ENCODE measurements around the gene ESRRB.

The ESRRB gene

DNA sequence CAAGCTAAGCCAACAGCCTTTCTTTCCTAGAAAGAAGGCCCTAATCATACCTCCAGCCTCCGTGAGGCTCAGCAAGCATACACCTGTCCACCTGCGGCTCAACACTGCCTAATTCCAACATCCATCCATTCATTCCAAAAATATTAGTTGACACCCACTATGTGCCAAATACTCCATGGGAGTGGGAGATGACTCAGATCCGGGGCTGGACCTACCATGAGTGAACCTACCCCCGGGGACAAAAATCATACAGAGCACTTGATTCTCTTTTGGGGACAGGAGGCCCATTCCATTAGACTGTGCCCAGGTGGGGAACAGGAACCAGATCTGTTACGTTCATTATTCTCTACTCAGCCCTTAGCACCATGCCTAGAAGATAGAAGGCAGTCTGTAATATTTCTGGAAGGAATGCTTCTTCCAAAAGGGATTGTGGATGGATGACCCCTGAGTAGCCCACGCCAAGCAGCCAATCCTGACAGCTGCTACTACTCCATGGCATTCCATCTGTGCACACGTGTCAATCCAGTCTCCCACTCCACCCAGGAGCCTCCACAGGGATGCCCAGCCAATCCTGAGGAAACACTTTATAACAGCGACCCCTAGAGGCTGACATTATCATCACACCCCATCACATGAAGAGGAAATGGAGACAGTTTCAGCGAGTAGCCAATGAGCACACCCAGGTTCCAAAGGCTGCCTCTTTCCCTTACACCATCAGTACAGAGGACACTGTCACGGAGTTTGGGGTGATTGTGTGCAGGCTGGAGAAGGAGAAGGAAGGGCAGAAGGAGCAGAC lies 170.7 kb downstream of the ESRRB start:
- Histone ChIP-seq H3K27ac (no peak overlapping the region), H3K27me3 (peaks cover 8% of the 10 kb centered on the region), H3K4me3 (ENCODE audit: low read depth in 1 of 2, low read length in 1 of 2) (no peak overlapping the region), H3K36me3 (no peaks in the 10 kb centered on the region), H3K4me1 (ENCODE audit: control insufficient read depth in 1 of 2, insufficient read depth in 1 of 2, low read depth in 1 of 2, low read length in 1 of 2) (no peaks in the 10 kb centered on the region), H3K9me3 (no peaks in the 10 kb centered on the region)
- TF ChIP-seq, protein P1, sequence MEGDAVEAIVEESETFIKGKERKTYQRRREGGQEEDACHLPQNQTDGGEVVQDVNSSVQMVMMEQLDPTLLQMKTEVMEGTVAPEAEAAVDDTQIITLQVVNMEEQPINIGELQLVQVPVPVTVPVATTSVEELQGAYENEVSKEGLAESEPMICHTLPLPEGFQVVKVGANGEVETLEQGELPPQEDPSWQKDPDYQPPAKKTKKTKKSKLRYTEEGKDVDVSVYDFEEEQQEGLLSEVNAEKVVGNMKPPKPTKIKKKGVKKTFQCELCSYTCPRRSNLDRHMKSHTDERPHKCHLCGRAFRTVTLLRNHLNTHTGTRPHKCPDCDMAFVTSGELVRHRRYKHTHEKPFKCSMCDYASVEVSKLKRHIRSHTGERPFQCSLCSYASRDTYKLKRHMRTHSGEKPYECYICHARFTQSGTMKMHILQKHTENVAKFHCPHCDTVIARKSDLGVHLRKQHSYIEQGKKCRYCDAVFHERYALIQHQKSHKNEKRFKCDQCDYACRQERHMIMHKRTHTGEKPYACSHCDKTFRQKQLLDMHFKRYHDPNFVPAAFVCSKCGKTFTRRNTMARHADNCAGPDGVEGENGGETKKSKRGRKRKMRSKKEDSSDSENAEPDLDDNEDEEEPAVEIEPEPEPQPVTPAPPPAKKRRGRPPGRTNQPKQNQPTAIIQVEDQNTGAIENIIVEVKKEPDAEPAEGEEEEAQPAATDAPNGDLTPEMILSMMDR (IDR thresholded peaks at IDR 0.05), result peak; percentile 35

DNA sequence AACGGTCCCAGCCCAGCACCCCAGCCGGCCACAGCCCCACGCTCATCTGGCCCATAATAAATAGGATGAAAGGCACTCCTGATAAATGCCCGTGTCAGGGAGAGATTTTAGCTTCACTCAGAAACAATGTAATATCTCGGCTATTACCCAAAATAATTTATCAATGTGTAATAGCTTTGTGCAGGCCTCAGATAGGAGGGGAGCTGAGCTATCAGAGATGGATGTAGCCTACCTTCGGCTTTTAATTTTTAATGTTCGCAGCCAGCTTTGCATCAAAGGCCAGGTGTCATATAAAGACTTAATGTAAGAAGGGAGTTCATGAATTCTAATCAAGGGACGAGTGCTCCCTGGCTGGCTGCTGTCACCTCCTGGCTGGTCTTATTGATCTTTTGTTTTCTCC lies 171.9 kb downstream of the ESRRB start:
- H3K36me3 ChIP-seq, result no peaks in the 10 kb centered on the region
- TF ChIP-seq, protein P1 (IDR thresholded peaks at IDR 0.05), result no peak
- no peak overlapping the region for H3K27ac ChIP-seq
- H3K4me1 ChIP-seq (ENCODE audit: control insufficient read depth in 1 of 2, insufficient read depth in 1 of 2, low read depth in 1 of 2, low read length in 1 of 2), result no peaks in the 10 kb centered on the region
- H3K4me3 ChIP-seq (ENCODE audit: low read depth in 1 of 2, low read length in 1 of 2), result no peak overlapping the region
- no peaks in the 10 kb centered on the region for H3K27me3 ChIP-seq
- no peaks in the 10 kb centered on the region for H3K9me3 ChIP-seq

DNA sequence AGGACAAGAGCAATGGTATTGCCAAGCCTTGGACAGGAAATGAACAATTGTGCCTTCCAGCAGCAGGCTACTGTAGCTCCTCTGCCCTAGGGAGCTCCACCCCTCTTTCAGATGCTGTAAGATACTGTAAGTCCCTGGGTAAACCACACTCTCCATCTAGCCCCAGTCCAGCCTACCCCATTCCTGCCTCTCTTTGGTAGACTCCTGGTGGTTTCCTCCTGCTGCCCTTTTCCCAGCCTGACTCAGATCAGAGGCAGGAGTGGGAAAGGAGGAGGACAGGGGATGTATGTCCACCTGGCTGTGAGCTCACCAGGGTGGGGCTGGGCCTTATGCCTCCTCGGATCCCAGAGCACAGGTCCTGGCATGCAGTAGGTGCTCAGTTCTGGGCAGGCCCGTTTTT lies 174.6 kb downstream of the ESRRB start:
- Histone ChIP-seq H3K9me3 (no peaks in the 10 kb centered on the region), H3K4me1 (ENCODE audit: control insufficient read depth in 1 of 2, insufficient read depth in 1 of 2, low read depth in 1 of 2, low read length in 1 of 2) (no peaks in the 10 kb centered on the region), H3K27ac (no peak overlapping the region), H3K4me3 (ENCODE audit: low read depth in 1 of 2, low read length in 1 of 2) (no peak overlapping the region), H3K27me3 (no peaks in the 10 kb centered on the region), H3K36me3 (no peaks in the 10 kb centered on the region)
- TF ChIP-seq, protein P1 (IDR thresholded peaks at IDR 0.05), result no peak

DNA sequence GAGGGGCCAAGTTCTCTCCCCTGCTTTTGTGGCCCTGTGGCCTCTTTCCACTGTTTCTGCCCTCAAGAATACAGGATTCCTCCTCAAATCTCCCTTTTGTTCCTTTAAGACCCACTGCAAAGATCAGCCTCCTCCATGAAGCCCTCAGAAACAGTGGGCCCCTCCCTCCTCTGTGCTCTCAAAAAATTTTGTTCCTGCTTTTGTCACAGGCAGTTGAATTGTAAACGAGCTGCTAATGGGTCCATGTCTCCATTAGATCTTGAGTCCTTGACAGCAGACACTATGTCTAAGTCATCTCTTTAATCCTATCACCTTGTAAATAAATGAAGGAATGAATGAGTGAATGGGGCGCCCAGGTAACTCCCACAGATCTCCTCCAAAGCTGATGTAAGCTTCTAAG lies 175.2 kb downstream of the ESRRB start:
- Histone ChIP-seq H3K4me1 (ENCODE audit: control insufficient read depth in 1 of 2, insufficient read depth in 1 of 2, low read depth in 1 of 2, low read length in 1 of 2) (no peaks in the 10 kb centered on the region), H3K36me3 (no peaks in the 10 kb centered on the region), H3K4me3 (ENCODE audit: low read depth in 1 of 2, low read length in 1 of 2) (no peak overlapping the region), H3K27me3 (no peaks in the 10 kb centered on the region), H3K9me3 (no peaks in the 10 kb centered on the region), H3K27ac (no peak overlapping the region)
- TF ChIP-seq, protein P1 (IDR thresholded peaks at IDR 0.05), result no peak
